Measurements from ENCODE around the gene FILIP1L.
"Not testable (repeated sequence)": the region's sequence is repeated elsewhere in the genome, so short reads cannot be mapped to it uniquely, and the experiment has no call there.

Gene FILIP1L

DNA sequence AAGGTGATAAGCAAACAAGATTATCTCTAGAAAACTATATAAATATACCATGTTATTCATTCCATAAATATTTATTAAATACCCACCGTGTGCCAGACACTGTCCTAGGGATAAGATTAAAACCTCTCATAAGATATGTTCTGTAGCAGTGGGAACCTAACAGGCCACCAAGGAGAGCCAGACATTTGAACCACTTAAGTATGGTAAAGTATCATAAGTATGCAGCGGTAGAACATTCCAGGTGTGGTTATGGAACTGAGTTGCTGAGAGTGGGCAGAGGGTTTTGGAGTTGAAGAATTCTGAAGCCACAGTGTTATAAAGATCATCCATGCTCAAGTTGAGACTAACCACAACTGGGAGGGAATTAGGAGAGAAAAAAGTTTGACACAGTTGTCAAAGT, 14.7 kb downstream of the FILIP1L start:
- no peak for DNase-seq (ENCODE audit: low read depth, low spot score)

DNA sequence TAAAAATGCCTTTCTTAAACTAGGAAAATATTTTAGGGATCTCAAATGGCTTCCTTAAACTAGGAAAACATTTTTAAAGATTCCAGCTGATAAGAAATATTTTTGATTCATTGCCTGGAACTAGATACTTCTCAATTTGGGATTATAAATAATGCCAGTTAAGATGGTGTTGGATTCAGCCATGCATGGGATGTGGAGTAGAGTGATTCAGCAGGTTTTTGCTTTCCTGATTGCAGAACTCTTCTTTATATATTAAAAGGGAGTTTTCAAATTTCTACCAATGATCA, 15.6 kb downstream of the FILIP1L start:
- no peak for DNase-seq (ENCODE audit: low read depth, low spot score)

DNA sequence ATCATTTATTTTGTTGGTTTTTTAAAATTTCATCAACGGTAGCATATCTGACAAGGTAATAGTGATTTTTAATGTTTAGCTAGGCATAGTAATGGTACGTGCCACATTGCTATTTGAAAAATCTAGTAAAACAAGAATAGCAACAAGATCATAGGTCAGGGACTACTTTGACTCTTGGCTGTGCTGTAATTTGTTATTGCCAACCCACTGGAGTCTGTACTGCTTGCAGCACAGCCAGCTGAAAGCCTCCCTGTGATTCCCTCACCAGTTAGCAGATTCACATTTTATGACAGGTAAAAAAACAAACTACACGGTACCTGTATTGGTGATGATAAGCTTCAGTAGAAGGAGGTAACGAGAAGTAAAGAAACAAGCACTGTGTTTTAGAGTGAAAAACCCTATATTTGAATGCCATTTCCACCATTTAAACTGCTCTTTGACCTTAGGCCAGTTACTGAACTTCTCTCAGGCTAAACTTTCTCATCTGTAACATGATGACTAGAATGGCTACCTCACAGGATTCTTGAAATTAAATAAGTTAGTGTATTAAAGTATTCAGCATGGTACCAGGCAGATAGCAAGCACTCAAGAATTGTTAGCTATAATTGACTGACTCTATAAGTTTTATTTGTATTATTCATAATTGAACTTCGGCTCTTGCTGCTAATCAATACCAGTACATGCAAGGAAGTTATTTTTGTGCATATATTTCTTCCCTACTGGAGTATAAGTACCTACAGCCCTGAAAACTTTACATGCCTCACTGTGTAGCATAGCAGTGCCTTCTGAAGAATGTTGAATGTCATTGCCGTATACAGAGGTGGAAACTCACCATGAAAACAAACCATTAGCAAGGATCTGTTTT, 16.1 kb downstream of the FILIP1L start:
- DNase-seq (ENCODE audit: low read depth, low spot score) = no peak

DNA sequence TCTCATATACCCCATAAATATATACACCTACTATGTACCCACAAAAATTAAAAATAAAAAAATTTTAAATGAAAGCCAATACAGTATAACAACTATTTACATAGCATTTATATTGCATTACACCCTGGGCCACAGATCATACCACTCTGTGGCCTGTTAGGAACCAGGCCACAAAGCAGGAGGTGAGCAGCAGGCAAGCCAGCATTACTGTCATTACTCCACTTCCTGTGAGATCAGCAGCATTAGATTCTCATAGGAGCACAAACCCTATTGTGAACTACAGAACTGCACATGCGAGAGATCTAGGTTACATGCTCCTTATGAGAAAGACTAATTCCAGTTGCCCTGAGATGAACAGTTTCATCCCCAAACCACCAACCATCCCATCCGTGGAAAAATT, 17.4 kb downstream of the FILIP1L start:
- no peak for DNase-seq (ENCODE audit: low read depth, low spot score)

DNA sequence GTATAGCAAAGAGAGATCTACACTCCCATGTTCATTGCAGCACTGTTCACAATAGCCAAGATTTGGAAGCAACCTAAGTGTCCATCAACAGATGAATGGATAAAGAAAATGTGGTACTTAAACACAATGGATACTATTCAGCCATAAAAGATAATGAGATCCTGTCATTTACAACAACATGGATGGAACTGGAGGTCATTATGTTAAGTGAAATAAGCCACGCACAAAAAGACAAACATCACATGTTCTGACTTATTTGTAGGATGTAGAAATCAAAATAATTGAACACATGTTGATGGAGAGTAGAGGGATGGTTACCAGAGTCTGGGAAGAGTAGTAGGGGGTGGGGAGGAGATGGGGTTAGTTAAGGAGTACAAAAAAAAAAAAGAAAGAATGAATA, 18.0 kb downstream of the FILIP1L start:
- not testable (repeated sequence) for DNase-seq (ENCODE audit: low read depth, low spot score)

DNA sequence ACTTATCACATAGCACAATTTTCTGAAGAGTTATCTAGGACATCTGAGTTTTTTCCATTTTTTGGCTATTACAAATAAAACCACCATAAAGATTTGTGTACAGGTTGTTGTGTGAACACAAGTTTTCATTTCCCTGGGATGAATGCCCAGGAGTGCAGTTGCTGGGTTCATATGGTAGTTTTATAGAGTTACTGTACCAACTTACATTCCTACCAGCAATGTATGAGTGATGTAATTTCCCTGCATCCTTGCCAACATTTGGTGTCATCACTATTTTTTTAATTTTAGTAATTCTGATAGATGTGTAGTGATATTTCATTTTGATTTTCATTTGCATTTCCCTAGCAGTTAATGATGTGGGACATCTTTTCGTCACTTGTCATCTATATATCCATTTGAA, 20.5 kb downstream of the FILIP1L start:
- no peak for DNase-seq (ENCODE audit: low read depth, low spot score)

DNA sequence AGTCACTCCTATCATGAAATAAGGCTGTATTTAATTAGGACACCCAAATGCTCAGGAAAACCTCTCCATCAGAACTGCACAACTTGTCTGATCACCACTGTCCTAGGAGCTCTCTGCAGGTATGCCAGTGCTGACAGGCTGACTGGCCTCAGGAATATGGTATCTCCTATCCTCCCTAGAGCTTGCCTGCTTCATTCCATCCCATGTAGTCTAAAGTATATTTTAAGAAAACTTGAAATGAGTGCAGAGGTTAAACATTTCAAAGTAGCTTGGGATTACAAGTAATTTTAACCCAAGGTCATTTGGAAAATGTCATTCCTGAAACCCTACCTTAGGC, 23.7 kb downstream of the FILIP1L start:
- no peak for DNase-seq (ENCODE audit: low read depth, low spot score)

DNA sequence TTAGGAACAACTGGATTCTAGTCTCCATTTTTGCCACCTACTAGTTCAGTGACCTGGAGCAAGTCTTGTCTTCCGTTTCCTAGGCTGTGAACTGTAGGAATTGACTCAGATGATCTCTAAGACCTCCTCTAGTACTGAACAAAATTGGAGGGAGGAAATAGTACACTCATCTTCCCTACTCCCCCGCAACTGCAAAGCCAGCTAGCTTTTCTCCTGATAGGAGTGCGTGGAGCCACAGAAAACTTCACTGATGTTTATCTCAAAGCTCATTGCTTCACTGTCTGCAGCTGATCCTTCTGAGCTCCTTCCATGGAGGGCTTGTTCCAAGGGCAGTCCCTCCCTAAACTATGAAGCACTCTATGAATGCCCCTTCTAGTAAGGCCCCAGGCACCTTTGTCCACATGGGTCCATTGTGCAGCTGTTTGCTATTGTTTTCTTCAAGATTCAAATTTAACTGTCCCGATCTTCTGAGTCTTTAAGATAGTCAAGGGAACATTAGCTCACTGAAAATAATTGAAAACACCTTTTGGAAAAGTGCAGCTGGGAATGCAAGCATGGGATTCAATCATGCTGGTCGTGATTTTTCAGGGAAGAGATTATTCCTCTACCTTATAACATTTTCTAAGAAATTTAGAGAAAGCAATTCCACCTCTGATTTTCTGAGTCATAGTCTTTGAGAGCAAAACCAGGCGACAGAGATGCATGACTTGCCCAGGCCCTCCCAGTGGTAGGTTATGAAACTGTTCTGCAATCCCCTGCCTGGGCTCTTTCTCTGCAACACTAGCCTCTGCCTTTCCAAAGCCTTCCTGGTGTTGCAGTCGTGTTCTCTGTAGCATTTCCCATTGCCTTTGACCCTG, 24.3 kb downstream of the FILIP1L start:
- no peak for DNase-seq (ENCODE audit: low read depth, low spot score)

DNA sequence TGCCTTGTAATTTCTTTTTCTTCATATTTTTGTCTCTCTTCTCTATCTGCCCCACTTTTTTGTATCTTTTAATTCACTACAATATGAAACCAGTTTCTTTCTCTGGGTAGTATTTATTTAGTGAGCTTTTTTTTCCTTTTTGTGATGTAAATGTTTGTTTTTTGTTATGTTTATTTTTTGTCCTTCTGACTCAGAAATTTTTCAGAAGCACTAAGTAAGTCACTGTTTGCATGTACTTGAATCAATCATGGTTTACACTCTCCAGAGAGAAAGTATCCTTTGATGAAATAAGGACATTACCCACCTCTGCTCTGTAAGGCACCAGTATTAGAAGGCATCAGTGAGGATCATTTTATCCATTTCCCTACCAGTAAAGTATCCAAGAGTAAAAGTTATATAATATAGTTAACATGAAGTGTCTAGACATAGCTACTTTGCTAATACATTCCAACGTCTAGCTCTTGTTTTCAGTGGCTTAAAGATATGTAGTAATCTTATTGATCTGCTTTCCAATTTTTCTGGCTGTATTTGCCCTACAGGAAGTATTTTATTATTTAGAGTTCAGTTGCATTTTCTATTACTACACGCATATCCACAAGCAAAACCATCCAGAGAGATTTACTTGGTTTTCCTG, 25.4 kb downstream of the FILIP1L start:
- no peak for DNase-seq (ENCODE audit: low read depth, low spot score)

DNA sequence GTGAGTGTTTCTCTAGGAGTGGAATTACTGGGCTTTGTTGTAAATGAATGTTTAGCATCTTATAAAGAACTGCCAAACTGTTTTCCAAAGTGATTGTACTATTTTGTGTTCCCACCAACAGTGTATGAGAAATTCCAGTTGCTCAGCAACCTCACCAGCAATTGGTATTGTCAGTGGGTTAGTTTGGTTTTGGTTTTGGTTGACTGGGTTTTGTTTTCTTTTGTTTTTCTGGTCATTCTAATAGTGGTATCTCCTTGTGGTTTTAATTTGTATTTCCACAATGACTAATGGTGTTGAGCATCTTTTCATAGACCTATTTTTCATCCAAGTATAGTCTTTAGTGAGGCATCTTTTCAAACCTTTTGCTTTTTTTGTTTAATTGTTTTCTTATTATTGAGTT, 27.1 kb downstream of the FILIP1L start:
- no peak for DNase-seq (ENCODE audit: low read depth, low spot score)

DNA sequence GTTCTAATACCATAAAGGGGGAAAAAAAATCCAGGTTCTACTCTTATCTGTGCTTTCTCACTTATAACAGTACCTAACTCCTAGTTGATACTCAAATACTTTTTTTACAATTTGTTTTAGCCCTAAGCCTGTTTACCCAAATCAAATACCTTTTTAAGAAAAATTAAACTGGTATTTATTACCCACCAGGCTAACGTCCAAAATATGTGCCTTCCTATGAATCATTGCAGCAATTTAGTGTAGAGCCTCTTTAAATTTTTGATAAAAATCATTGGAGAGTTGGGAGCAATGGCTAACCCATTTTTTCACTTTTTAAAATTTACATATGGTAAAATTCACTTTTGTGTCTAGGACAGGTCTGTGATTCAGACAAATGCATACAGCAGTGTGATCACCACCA, 27.9 kb downstream of the FILIP1L start:
- DNase-seq (ENCODE audit: low read depth, low spot score) = no peak

DNA sequence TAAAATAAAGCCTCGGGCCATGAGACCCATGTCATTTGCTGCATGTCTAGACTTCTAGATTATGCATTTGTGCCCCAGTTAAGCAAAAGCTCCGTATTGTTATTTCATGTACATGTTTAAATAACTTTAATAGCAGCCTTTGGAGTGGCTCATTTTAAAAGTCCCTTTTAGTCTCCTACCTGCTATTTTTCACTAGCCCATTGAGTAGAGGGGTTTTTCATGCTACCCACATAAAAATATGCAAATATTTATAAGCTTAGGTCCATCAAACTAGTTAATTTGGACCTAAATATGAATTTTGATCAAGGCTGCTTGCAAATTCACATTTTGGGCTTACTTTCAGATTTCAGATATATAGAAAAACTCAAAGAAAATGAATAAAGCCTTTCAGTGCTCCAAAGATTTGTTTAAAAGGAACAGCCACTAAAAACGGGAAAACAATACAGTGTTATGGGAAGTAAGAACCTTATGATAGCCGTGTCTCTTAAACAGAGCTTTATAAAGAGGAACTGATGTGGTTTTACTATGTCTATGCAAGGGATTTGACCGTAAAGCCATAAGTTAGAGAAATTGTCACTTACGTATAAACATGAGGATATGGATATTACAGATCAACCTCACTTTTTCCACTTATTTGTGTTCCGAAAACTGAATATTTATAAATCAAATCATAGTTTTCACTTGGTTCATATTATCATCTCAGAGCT, 30.0 kb downstream of the FILIP1L start:
- no peak for DNase-seq (ENCODE audit: low read depth, low spot score)

DNA sequence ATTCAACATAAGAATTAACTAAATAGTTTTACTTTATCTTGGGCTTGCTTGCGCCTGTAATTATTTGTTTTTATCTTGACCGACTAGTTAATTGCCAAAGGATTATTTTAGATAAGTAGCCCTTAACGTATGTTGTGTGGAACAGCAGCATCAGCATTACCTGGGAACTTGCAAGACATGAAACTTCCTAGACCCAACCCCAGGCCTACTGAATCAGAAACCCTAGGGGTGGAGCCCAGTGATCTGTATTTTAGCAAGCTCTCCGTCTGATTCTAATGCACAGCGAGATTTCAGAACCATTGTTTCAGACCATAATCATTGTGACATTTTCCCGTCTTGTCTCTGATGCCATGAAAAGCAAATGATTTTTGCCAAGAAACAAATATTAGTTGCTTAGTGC, 31.1 kb downstream of the FILIP1L start:
- no peak for DNase-seq (ENCODE audit: low read depth, low spot score)

DNA sequence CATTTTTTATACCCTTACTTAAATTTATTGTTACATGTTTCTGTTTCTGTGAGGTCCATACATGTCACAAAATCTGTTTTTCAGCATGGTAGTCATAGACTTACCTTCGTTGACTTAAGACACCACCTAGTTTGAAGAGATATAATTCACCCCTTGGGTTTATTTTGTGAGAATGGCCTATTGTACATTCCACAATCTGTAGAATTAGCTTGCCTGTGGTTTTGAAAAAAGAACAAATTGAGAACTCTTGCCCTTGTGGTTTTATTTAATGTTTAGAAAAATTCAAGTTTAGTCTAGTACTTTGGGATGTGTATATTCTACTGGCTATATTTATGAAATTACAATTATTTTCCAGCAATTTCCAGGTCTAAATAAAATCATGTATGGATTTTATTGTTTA, 31.6 kb downstream of the FILIP1L start:
- DNase-seq (ENCODE audit: low read depth, low spot score) = no peak

DNA sequence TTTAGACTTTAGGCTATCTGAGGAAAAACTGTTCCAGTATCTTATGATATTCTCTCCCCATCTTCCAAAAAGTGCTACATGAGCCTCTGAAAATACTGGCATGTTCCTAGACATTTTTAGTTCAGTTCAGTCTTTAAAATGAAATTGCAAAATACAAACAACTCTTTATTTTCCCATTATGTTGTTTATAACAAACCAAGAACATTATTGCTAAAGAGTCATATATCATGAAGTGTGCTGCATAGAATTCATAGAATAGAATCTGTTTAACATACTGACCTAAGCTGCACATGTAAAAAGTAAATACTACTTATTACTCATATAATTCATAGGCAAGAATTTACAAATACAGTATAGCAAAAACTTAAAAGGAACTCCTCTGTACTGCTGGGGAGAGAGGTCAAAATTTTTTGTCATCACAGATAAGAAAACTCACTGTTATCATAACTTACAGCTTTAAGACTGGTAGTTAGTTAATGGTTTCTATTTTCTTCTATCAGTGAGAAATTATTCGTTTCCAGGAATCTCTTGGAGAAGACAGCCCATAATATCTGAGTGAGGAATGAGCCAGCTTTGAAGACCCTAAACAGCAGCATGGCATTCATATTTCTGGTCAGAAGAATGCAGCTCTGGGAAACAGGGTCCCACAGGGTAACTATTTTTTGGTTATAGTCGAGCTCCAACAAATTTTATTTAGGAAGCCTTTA, 32.2 kb downstream of the FILIP1L start:
- no peak for DNase-seq (ENCODE audit: low read depth, low spot score)

DNA sequence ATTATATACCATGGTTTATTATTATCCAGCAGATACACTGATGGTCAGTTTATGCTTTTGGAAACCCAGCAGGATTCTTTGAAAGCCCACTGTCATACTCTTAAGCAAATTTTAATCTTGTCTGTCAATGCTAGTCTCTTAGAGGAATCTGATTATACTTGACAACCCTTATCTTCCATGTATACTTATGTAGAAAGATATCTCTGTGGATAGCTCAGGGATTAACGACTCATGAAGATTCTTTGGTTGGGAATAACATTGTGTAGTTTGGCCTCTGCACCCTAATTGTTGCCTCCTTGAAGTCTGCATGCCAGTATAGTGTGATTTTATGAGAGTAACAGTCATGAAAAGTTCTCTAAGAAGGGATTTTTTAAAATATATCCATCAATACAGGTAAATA, 33.0 kb downstream of the FILIP1L start:
- no peak for DNase-seq (ENCODE audit: low read depth, low spot score)

DNA sequence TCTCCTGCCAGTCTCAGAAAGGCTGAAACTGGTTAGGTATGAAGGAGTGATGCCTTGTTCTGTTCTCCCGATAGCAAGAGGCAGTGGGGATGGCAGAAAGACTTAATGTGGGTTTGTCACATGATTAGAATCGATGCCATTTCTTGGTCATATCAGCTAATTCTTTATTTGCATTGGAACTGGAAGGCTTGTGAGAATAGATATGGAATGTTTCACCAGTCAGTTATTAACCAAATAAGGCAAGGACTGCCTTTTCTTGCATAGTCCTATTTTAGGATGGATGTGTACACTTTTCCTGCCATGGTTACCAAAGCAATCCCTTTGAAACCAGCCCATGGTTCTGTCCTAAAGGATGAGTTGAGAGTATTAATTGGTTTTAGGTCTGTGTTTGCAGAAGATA, 33.7 kb downstream of the FILIP1L start:
- DNase-seq (ENCODE audit: low read depth, low spot score) = no peak

DNA sequence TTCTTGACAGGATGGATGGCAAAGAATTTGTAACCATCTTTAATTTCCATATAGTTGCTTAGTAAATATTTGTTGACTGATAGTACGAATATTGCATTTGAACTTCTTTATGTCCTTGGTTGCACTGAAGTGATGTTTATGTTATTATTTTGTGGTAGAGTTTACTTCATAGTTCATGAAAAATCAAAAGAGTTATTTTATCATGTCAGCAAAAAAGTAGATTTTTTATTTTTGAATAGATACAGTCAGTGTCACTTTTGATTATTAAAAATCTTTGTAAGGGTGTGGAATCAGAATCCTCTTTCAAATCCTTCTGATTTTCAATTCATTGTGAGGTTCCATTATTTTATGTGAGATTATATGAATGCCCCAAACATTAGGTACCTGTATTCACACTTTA, 35.0 kb downstream of the FILIP1L start:
- DNase-seq (ENCODE audit: low read depth, low spot score) = no peak

DNA sequence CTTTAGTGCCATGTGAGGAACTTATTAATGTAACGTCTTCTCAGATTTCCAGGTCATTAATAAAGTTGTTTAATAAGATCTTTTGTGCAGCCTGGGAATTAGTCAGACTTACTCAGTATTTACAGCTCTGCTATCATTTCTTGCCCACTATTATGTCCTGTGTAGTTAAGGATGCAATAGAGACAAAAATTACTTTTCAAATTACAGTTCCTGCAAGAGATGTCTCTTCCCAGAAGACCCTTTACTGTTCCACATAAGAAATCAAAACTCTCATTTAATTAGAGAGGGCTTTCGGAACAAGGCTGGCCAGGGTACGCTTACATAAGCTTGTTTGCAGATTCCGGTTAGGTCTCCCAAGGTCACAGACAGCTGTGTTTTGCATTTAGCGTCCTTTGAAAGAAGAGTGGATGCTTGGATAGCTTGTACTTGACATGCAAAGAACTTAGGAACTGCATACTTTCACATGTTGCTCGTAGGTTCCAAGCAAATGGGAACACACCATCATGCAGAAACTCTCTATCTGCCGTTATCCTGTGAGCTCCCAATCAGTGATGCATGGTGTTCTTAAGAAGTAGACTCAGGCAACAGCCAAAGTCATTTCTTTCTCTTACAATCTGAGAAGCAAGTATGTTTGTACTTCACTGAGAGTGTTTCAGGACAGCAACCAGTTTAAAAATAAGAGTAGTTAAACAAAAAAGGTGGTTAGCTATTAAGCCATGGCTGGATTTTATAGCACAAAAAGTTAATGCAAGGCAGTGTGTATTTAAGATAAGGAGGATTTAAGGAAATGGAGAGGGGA, 37.4 kb downstream of the FILIP1L start:
- no peak for DNase-seq (ENCODE audit: low read depth, low spot score)

DNA sequence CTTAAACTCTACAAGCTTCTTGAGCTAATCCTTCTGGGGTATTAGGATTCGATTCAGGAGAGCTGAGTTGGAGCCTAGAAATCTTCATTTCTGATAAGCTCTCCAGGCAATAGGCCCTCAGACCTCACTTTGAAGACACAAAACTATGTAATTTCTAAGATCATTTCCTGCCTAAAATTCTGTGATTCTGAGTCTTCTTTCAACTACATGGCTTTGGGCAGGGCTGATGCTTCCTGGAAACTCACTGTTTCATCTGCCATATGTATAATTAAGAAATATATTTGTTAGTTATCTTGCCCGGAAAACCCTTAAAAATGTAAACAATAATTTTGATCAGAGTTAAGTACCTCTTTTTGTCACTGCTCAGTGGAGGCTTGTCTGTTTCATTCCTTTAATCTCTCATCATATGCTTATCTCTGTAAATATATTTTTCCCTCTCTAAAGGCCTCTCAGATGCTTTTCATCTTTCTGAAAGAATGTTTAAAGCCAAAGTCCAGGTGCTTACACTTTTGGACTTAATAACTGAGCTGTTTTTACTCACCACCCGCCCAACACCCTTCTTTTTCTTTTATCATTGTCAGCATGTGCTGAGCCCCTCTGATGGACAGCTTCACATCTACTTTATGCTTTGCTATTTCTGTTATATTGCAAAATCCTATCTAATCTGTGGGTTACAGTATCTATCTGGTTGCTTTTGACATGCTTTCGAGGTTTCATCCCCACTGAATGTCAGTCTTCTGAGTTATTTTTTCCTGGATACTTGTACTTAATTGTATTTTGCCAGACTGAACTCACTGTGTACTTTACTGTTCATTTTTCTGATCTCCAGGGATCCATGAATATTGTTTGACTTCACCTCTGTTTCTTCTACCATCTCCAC, 38.2 kb downstream of the FILIP1L start:
- DNase-seq (ENCODE audit: low read depth, low spot score) = no peak
